Hepatocyte (in vitro differentiated cells): Measurements from ENCODE around the gene RASA3. TPM values are rescaled to one million over a fixed set of nuclear protein-coding genes. Genes with fewer than 3 reads are reported as not detected.
"Not testable (repeated sequence)": the region's sequence is repeated elsewhere in the genome, so short reads cannot be mapped to it uniquely, and the experiment has no call there.

Source experiments
- DNase-seq: peaks from one replicate; pipeline ENCODE4 v3.0.0-alpha.2; 2016; ENCODE audit warnings: low spot score
- H2AFZ ChIP-seq: fragments of 200-600 bp; sonication (generic); 2 replicates; pipeline ENCODE4 v1.6.0; 2016; ENCODE audit warnings: antibody characterized with exemption, mild to moderate bottlenecking
- H3K27ac ChIP-seq: fragments of 200-600 bp; sonication (generic); 2 replicates; pipeline ENCODE4 v1.5.1; 2016; ENCODE audit warnings: mild to moderate bottlenecking
- H3K27me3 ChIP-seq: fragments of 200-600 bp; sonication (generic); 2 replicates; pipeline ENCODE4 v1.6.1; 2016
- H3K36me3 ChIP-seq: fragments of 200-600 bp; sonication (generic); replicated peaks from 2 replicates; pipeline ENCODE4 v1.5.1; 2016; ENCODE audit warnings: low read depth; ENCODE audit not compliant: insufficient read depth
- H3K4me1 ChIP-seq: fragments of 200-600 bp; sonication (generic); 2 replicates; pipeline ENCODE4 v1.5.1; 2016; ENCODE audit warnings: mild to moderate bottlenecking, moderate library complexity; ENCODE audit not compliant: insufficient read depth
- H3K4me2 ChIP-seq: fragments of 200-600 bp; sonication (generic); 2 replicates; pipeline ENCODE4 v1.6.0; 2016
- H3K4me3 ChIP-seq: fragments of 200-600 bp; sonication (generic); 2 replicates; pipeline ENCODE4 v1.5.1; 2016; ENCODE audit warnings: mild to moderate bottlenecking
- H3K79me2 ChIP-seq: fragments of 200-600 bp; sonication (generic); 2 replicates; pipeline ENCODE4 v1.6.0; 2017; ENCODE audit warnings: mild to moderate bottlenecking
- H3K9me2 ChIP-seq: fragments of 200-600 bp; sonication (generic); replicated peaks from 2 replicates; pipeline ENCODE4 v1.6.0; 2017; ENCODE audit warnings: mild to moderate bottlenecking; ENCODE audit not compliant: insufficient read depth
- H3K9me3 ChIP-seq: fragments of 200-600 bp; sonication (generic); 2 replicates; pipeline ENCODE4 v1.5.1; 2016; ENCODE audit warnings: low read depth, mild to moderate bottlenecking
- H4K20me1 ChIP-seq: fragments of 200-600 bp; sonication (generic); 2 replicates; pipeline ENCODE4 v1.6.0; 2016; ENCODE audit warnings: mild to moderate bottlenecking; ENCODE audit not compliant: insufficient read depth, poor library complexity, severe bottlenecking
- EZH2 ChIP-seq: fragments of 200-600 bp; sonication (generic); IDR thresholded peaks from 2 replicates; pipeline ENCODE4 v1.6.1; 2016; ENCODE audit warnings: antibody characterized with exemption, mild to moderate bottlenecking, borderline replicate concordance
- EZH2phosphoT487 ChIP-seq: fragments of 200-600 bp; sonication (generic); IDR thresholded peaks from one replicate; pipeline ENCODE4 v1.6.1; 2018; ENCODE audit warnings: antibody characterized with exemption, mild to moderate bottlenecking, low read depth, moderate library complexity; ENCODE audit not compliant: unreplicated experiment, severe bottlenecking
- WGBS: methylation state at CpG from one replicate; pipeline ENCODE4 v1.1.6; 2016; ENCODE audit warnings: low lambda C conversion rate; ENCODE audit errors: missing lambda C conversion rate; 5-methylcytosine and 5-hydroxymethylcytosine counted together
- polyA plus RNA-seq: library from polyadenylated mRNA; unstranded; fragments of >200 nt; fragmentation: Nextera tagmentation; extraction: Ambion mirVana; gene quantifications from 2 replicates; pipeline ENCODE4 v1.2.1, GENCODE V29; 2016
- total RNA-seq: library from RNA; depleted of rRNA; stranded (reverse); fragments of >200 nt; gene quantifications from 2 replicates; pipeline ENCODE4 v1.2.3, GENCODE V29; 2014
- TF ChIP-seq, protein P1 (sequence below): fragments of 200-600 bp; sonication (generic); IDR thresholded peaks from 2 replicates; pipeline ENCODE4 v1.5.1; 2016; ENCODE audit warnings: antibody characterized with exemption, mild to moderate bottlenecking; ENCODE audit not compliant: poor library complexity

Gene RASA3, protein sequence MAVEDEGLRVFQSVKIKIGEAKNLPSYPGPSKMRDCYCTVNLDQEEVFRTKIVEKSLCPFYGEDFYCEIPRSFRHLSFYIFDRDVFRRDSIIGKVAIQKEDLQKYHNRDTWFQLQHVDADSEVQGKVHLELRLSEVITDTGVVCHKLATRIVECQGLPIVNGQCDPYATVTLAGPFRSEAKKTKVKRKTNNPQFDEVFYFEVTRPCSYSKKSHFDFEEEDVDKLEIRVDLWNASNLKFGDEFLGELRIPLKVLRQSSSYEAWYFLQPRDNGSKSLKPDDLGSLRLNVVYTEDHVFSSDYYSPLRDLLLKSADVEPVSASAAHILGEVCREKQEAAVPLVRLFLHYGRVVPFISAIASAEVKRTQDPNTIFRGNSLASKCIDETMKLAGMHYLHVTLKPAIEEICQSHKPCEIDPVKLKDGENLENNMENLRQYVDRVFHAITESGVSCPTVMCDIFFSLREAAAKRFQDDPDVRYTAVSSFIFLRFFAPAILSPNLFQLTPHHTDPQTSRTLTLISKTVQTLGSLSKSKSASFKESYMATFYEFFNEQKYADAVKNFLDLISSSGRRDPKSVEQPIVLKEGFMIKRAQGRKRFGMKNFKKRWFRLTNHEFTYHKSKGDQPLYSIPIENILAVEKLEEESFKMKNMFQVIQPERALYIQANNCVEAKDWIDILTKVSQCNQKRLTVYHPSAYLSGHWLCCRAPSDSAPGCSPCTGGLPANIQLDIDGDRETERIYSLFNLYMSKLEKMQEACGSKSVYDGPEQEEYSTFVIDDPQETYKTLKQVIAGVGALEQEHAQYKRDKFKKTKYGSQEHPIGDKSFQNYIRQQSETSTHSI
- total RNA-seq (4.3 and 6.1 TPM in 2 replicates), polyA plus RNA-seq (5.6 and 5.8 TPM in 2 replicates)

DNA sequence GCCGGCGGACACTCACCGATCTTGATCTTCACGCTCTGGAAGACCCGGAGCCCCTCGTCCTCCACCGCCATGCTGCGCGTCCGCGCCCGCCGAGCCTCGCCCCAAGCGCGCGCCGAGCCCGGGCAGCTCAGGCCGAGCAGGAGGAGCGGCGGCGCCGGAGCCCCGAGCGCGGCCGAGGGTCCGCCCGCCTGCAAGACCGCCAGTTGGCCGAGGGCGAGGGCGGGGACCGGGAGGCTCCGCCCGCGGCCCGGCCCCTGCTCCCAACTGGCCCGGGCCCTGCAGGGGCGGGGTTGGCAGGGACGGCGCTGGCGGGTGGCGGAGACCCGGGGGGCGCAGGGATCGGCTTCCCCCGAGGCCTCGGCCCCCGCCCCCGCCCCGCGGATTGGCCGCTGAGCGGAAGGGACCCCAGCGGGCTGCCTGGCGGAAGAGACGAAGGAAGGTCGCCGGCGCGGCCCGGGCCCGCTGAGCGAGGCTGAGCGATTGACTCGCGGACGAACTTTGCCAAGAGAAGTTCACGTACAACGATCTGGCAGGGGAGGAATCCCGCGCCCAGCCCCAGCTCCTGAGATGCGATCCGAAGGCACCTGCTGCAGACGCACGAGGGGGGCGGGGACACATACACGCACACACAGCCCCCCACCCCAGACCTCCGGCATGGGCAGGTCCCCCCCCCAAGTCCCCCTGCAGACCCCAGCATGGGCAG lies at the start of gene RASA3:
Gene RASA3 (minus strand): TSS at position 205 of the 703 bp plus-strand sequence. CDS start 134 bp downstream, at position 71.
- DNase-seq = peak; percentile 90
- Histone ChIP-seq H3K9me2 (no peaks in the 10 kb centered on the region), H4K20me1 (peaks cover 2% of the 10 kb centered on the region), H3K4me1 (peaks cover 25% of the 10 kb centered on the region), H3K36me3 (no peaks in the 10 kb centered on the region), H3K9me3 (no peaks in the 10 kb centered on the region), H3K4me2 (peak within 1 kb of the TSS; percentile 99), H3K27me3 (peaks cover 21% of the 10 kb centered on the region), H3K79me2 (peaks cover 13% of the 10 kb centered on the region), H3K4me3 (peak within 1 kb of the TSS; percentile 88), H3K27ac (peak within 1 kb of the TSS; percentile 87), H2AFZ (peak within 1 kb of the TSS; percentile 42)
- no peak for TF ChIP-seq EZH2
- TF ChIP-seq, protein P1, sequence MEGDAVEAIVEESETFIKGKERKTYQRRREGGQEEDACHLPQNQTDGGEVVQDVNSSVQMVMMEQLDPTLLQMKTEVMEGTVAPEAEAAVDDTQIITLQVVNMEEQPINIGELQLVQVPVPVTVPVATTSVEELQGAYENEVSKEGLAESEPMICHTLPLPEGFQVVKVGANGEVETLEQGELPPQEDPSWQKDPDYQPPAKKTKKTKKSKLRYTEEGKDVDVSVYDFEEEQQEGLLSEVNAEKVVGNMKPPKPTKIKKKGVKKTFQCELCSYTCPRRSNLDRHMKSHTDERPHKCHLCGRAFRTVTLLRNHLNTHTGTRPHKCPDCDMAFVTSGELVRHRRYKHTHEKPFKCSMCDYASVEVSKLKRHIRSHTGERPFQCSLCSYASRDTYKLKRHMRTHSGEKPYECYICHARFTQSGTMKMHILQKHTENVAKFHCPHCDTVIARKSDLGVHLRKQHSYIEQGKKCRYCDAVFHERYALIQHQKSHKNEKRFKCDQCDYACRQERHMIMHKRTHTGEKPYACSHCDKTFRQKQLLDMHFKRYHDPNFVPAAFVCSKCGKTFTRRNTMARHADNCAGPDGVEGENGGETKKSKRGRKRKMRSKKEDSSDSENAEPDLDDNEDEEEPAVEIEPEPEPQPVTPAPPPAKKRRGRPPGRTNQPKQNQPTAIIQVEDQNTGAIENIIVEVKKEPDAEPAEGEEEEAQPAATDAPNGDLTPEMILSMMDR = no peak
- no peak for TF ChIP-seq EZH2phosphoT487
- 2% methylated on average over 21 of the region's 81 CpGs for WGBS

DNA sequence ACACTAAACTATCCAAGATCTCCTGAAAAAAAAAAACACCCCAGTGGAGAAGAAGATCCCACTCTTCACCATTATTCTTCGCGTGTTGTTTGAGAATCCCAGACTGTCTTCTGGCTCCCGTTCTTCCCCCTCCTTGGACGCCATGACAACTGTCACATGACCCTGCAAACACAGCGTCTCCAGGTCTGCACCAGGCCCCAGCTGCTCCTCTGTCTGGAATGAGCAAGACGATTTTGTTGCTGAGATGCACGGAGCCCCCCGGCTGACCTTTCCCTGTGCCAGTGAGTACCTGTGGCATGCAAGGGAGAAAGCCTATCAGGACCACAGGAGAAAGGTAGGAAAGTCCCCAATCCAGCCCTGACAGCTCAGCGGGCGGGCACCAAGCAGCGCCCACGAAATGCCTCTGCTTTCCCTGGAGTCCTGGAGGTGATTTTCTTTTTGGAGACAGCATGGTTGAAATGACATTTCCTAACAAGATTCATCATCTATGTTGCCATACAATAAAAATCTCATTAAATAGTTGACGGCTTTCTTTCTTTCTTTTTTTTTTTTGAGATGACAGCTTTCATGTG lies 46.8 kb upstream of the RASA3 start, which contains the start of gene CFAP97D2:
Gene CFAP97D2 (plus strand): TSS at position 171 of the 572 bp plus-strand sequence. CDS start 74 bp downstream, at position 245.
- Histone ChIP-seq H2AFZ (no peak within 1 kb of the TSS), H3K4me2 (no peak within 1 kb of the TSS), H3K9me2 (no peaks in the 10 kb centered on the region), H3K27ac (no peak within 1 kb of the TSS), H3K9me3 (no peaks in the 10 kb centered on the region), H4K20me1 (no peaks in the 10 kb centered on the region), H3K79me2 (no peaks in the 10 kb centered on the region), H3K36me3 (no peaks in the 10 kb centered on the region), H3K4me3 (no peak within 1 kb of the TSS), H3K4me1 (no peaks in the 10 kb centered on the region), H3K27me3 (no peaks in the 10 kb centered on the region)
- no peak for DNase-seq
- no peak for TF ChIP-seq EZH2phosphoT487
- TF ChIP-seq, protein P1 = no peak
- TF ChIP-seq EZH2 = no peak
- 64% methylated on average over 13 of the region's 13 CpGs for WGBS

DNA sequence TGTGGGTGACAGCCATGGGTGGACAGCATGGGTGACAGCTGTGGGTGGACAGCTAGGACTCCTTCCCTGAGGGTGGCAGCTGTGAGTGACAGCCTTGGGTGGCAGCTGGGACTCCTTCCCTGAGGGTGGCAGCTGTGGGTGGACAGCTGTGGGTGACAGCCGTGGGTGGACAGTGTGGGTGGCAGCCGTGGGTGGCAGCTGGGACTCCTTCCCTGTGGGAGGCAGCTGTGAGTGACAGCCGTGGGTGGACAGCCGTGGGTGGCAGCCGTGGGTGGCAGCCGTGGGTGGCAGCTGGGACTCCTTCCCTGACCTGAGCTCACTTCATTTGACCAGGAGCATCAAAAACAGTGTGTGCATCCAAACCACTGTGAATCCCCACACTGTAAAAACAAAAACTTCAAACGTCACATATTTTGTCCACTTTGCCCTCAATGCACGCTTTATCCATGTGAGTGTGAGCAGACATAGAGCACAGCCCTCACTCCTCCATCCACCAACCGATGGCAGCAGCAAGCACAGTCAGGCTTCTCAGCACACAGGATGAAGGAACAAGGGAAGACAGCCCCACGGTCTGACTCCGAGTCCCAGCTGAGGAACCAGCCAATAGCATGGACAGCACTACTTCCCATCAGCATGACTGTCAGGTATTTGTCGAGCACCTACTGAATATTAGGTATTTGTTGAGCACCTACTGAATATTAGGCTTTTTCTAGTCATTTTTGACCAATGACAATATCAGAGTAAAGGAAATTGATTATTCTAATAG lies 45.0 kb upstream of the RASA3 start:
- no peak for DNase-seq
- H3K9me3 ChIP-seq = no peaks in the 10 kb centered on the region
- no peaks in the 10 kb centered on the region for H3K4me1 ChIP-seq
- no peak overlapping the region for H3K27ac ChIP-seq
- no peak overlapping the region for H2AFZ ChIP-seq
- H3K36me3 ChIP-seq = no peaks in the 10 kb centered on the region
- H4K20me1 ChIP-seq = no peaks in the 10 kb centered on the region
- no peak overlapping the region for H3K4me2 ChIP-seq
- no peaks in the 10 kb centered on the region for H3K79me2 ChIP-seq
- TF ChIP-seq, protein P1 = no peak
- TF ChIP-seq EZH2 = no peak
- no peak for TF ChIP-seq EZH2phosphoT487
- WGBS = 70% methylated on average over 12 of the region's 12 CpGs
- no peaks in the 10 kb centered on the region for H3K27me3 ChIP-seq
- H3K9me2 ChIP-seq = no peaks in the 10 kb centered on the region
- H3K4me3 ChIP-seq = no peak overlapping the region

DNA sequence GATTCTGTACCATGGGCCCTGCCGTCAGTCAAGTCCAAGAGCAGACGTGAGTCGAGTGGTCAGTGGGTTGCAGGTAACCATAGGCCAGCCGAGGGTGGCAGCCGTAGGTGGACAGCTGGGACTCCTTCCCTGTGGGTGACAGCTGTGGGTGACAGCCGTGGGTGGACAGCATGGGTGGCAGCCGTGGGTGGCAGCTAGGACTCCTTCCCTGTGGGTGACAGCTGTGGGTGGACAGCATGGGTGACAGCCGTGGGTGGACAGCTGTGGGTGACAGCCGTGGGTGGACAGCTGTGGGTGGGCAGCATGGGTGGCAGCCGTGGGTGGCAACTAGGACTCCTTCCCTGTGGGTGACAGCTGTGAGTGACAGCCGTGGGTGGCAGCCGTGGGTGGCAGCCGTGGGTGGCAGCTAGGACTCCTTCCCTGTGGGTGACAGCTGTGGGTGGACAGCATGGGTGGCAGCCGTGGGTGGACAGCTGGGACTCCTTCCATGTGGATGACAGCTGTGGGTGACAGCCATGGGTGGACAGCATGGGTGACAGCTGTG lies 44.0 kb upstream of the RASA3 start:
- H3K4me3 ChIP-seq, H3K36me3 ChIP-seq, H3K9me2 ChIP-seq, H3K27me3 ChIP-seq, H3K4me2 ChIP-seq, H3K79me2 ChIP-seq, H2AFZ ChIP-seq, H3K4me1 ChIP-seq, DNase-seq, H4K20me1 ChIP-seq, H3K9me3 ChIP-seq, H3K27ac ChIP-seq: not testable (repeated sequence)
- 87% methylated on average over 9 of the region's 14 CpGs for WGBS
